HL-60/S4 treated with phorbol 12-myristate 13-acetate at 8.2 ng/mL for 4 days and 3 days (cell line): ENCODE measurements around the gene CDKN1C.

ENCODE experiments used
- in situ Hi-C: fragments of 300-500 bp; cut with MboI; formaldehyde crosslinking; loops from 2 replicates; pipeline ENCODE4 v1.15.0; 2022; ENCODE audit warnings: low sequenced_read_pairs

The CDKN1C gene

GRCh38 chr11:2833716-2834502, 51.7 kb downstream of the CDKN1C start:
- in situ Hi-C loops: no loop called here
